ENCODE results near the gene PLPPR2.

- no peak for TF ChIP-seq NR3C1 (IDR thresholded peaks at IDR 0.05)
- TF ChIP-seq, protein P1, sequence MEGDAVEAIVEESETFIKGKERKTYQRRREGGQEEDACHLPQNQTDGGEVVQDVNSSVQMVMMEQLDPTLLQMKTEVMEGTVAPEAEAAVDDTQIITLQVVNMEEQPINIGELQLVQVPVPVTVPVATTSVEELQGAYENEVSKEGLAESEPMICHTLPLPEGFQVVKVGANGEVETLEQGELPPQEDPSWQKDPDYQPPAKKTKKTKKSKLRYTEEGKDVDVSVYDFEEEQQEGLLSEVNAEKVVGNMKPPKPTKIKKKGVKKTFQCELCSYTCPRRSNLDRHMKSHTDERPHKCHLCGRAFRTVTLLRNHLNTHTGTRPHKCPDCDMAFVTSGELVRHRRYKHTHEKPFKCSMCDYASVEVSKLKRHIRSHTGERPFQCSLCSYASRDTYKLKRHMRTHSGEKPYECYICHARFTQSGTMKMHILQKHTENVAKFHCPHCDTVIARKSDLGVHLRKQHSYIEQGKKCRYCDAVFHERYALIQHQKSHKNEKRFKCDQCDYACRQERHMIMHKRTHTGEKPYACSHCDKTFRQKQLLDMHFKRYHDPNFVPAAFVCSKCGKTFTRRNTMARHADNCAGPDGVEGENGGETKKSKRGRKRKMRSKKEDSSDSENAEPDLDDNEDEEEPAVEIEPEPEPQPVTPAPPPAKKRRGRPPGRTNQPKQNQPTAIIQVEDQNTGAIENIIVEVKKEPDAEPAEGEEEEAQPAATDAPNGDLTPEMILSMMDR (IDR thresholded peaks at IDR 0.05): no peak
- no peak for TF ChIP-seq EP300 (IDR thresholded peaks at IDR 0.05)
- no peak for TF ChIP-seq USF2 (IDR thresholded peaks at IDR 0.05)
Observed at GRCh38 chr19:11414544-11414943, 59.3 kb downstream of the PLPPR2 start.
